Pancreas (tissue), 10 donors: Measurements from ENCODE around the gene FBXL2. TPM values are rescaled to one million over a fixed set of nuclear protein-coding genes. Genes with fewer than 3 reads are reported as not detected.

Source experiments
- ATAC-seq, 4 donors: fragments of 200-7000 bp; cut with Tn5 transposase; one replicate each; pipeline versions ENCODE4 v1.8.0 to v1.9.1; 2020; ENCODE audit warnings: mild to moderate bottlenecking in 4 of 4, moderate library complexity in 4 of 4
- DNase-seq, 6 donors: peaks; one replicate each; pipeline ENCODE4 v3.0.0-alpha.2; 2020
- FAIRE-seq: peaks from 2 replicates; lab custom pipeline; 2012; peaks lifted over from hg19 to GRCh38; lab: Jason Lieb, UNC
- H3K27ac ChIP-seq, 4 donors: fragments of 200-600 bp; sonication (generic); 1 replicate in 3 of 4; 2 replicates in 1 of 4; pipeline versions ENCODE4 v1.5.0 to v1.8.0; 2020
- H3K27me3 ChIP-seq, 4 donors: fragments of 200-600 bp; one replicate each; pipeline ENCODE4 v1.8.0; 2021
- H3K36me3 ChIP-seq, 3 donors: fragments of 200-600 bp; sonication (generic) in 1 of 3; one replicate each; pipeline versions ENCODE4 v1.5.0 to v1.8.0; 2020 to 2021
- H3K4me1 ChIP-seq, 3 donors: fragments of 200-600 bp; one replicate each; pipeline ENCODE4 v1.8.0; 2021
- H3K4me3 ChIP-seq, 4 donors: fragments of 200-600 bp; sonication (generic) in 2 of 4; one replicate each; pipeline versions ENCODE4 v1.5.0 to v1.8.0; 2020 to 2021
- H3K9me3 ChIP-seq, 4 donors: fragments of 200-600 bp; one replicate each; pipeline ENCODE4 v1.8.0; 2021
- CTCF ChIP-seq, 4 donors: fragments of 200-600 bp; sonication (generic) in 3 of 4; IDR thresholded peaks; one replicate each; pipeline versions ENCODE4 v1.5.0 to v1.8.0; 2021; ENCODE audit warnings: antibody characterized with exemption in 4 of 4
- WGBS, 2 donors: extraction: QIAGEN DNeasy Blood & Tissue Kit; methylation state at CpG; one replicate each; pipeline ENCODE4 v1.1.7; 2013; 5-methylcytosine and 5-hydroxymethylcytosine counted together
- intact Hi-C, 3 donors: fragments of 100-400 bp; cut with DNase I; formaldehyde crosslinking; loops; one replicate each; pipeline versions ENCODE4 v1.11.1 to v1.14.2; 2022
- polyA plus RNA-seq, 2 donors: library from polyadenylated mRNA; stranded (reverse); fragments of 200-250 nt; gene quantifications; one replicate each; pipeline ENCODE4 v1.2.3, GENCODE V29; 2013
- total RNA-seq, 6 donors: library from RNA; stranded (reverse); fragmentation: NEBNext Ultra II Directional in 4 of 6; extraction: Animal tissue kit (Norgen Biotek cat#: 25700) in 4 of 6; gene quantifications; one replicate each; pipeline versions ENCODE4 v1.2.1 to v1.2.4, GENCODE V29; 2021 to 2023
- donor health status: healthy with polysubstance abuse.
- donor health status: DM: no; HTN: no; CAD: no; lungs with moderate emphysema.
- donor health status: DM: no; HTN: no; CAD: no.
- donor health status: control.
- donor health status: control.
- donor health status: Bipolar disorder and iron deficiency.
- donor health status: DM: yes; HTN: yes; CAD: no.
- donor health status: DM: no; HTN: no; CAD: no.
- donor health status: DM: no; HTN: no; CAD: no.
- donor health status: DM: yes; HTN: yes; CAD: no.

The FBXL2 gene
- total and polyA plus RNA-seq, 8 donors: 1.8 to 7.8 (median 2.9) TPM

- DNase-seq: no peak
- peaks cover 12 to 22% (median 19%) of the 10 kb centered on the region in 3 donors for H3K4me1 ChIP-seq
- ATAC-seq: no peak
- 90 to 93% methylated on average over 4 of the region's 4 CpGs for WGBS, 2 donors
- TF ChIP-seq CTCF (IDR thresholded peaks at IDR 0.05): no peak
- H3K36me3 ChIP-seq: no peaks in the 10 kb centered on the region
- intact Hi-C loops: no loop called here
- FAIRE-seq: no peak
- no peak overlapping the region for H3K4me3 ChIP-seq
- H3K27ac ChIP-seq: no peak overlapping the region
- H3K9me3 ChIP-seq: no peaks in the 10 kb centered on the region
- H3K27me3 ChIP-seq: no peaks in the 10 kb centered on the region
Measured at GRCh38 chr3:33430571-33430970, 153.3 kb downstream of the FBXL2 start.

GRCh38 chr3:33433843-33434242, 156.6 kb downstream of the FBXL2 start:
- Histone ChIP-seq H3K36me3 (no peaks in the 10 kb centered on the region), H3K27me3 (no peaks in the 10 kb centered on the region), H3K4me1 (peaks cover 35 to 45% (median 43%) of the 10 kb centered on the region in 3 donors), H3K27ac (no peak overlapping the region), H3K4me3 (no peak overlapping the region), H3K9me3 (no peaks in the 10 kb centered on the region)
- intact Hi-C loops: no loop called here
- WGBS, 2 donors: 46 to 55% methylated on average over 2 of the region's 2 CpGs
- ATAC-seq: no peak
- FAIRE-seq: no peak
- no peak for TF ChIP-seq CTCF (IDR thresholded peaks at IDR 0.05)
- no peak for DNase-seq

Other genes with a start within 250 kb of the FBXL2 start
- 10 to 100 TPM; 18.0 to 47.0 (median 27.7) TPM for gene GLB1, start 180.3 kb upstream of the FBXL2 start, total RNA-seq
- gene GLB1, start 180.3 kb upstream of the FBXL2 start, polyA plus RNA-seq: 10 to 100 TPM in 1 of 2 donors, 1 to 10 TPM in 1; 5.5 to 21.2 TPM
- gene TMPPE, start 180.3 kb upstream of the FBXL2 start, total RNA-seq: 1 to 10 TPM; 2.8 to 6.7 (median 3.8) TPM
- gene TMPPE, start 180.3 kb upstream of the FBXL2 start, polyA plus RNA-seq: under 1 TPM; 0.26 to 0.76 TPM
- 10 to 100 TPM; 18.2 to 71.0 (median 33.5) TPM for gene CRTAP, start 163.4 kb upstream of the FBXL2 start, total RNA-seq
- 10 to 100 TPM; 17.6 to 22.3 TPM for gene CRTAP, start 163.4 kb upstream of the FBXL2 start, polyA plus RNA-seq
- gene SUSD5, start 58.6 kb upstream of the FBXL2 start, total RNA-seq: under 1 TPM; 0.05 to 0.49 (median 0.20) TPM
- under 1 TPM; 0.11 to 0.54 TPM for gene SUSD5, start 58.6 kb upstream of the FBXL2 start, polyA plus RNA-seq
- 10 to 100 TPM; 16.1 to 42.9 (median 21.7) TPM for gene UBP1, start 163.0 kb downstream of the FBXL2 start, total RNA-seq
- gene UBP1, start 163.0 kb downstream of the FBXL2 start, polyA plus RNA-seq: 10 to 100 TPM; 16.5 to 27.8 TPM